Measurements from ENCODE around the gene MIB2.

The MIB2 gene

GRCh38 chr1:1601564-1602303, 13.6 kb upstream of the MIB2 start:
- Histone ChIP-seq H3K4me3 (ENCODE audit: low read length, poor library complexity, severe bottlenecking) (no peak overlapping the region), H3K36me3 (ENCODE audit: insufficient read depth, low read length) (no peaks in the 10 kb centered on the region), H3K9me2 (replicated peaks; ENCODE audit: low read depth, low read length) (no peaks in the 10 kb centered on the region), H3K27me3 (ENCODE audit: insufficient read depth, low read length, poor library complexity, severe bottlenecking) (no peaks in the 10 kb centered on the region), H3K9me3 (ENCODE audit: insufficient read depth, low read depth, low read length) (no peaks in the 10 kb centered on the region), H3K9ac (ENCODE audit: low read depth, low read length, poor library complexity, severe bottlenecking) (no peak overlapping the region), H4K20me1 (ENCODE audit: insufficient read depth, low read length, poor library complexity, severe bottlenecking) (no peaks in the 10 kb centered on the region), H3K79me2 (ENCODE audit: insufficient read depth, low read length) (no peaks in the 10 kb centered on the region), H2AFZ (ENCODE audit: low read length) (no peak overlapping the region), H3K4me1 (ENCODE audit: insufficient read depth, low read length, poor library complexity, severe bottlenecking) (no peaks in the 10 kb centered on the region), H3K4me2 (ENCODE audit: low read depth, low read length, poor library complexity, severe bottlenecking) (no peak overlapping the region), H3F3A (ENCODE audit: low read depth) (no peaks in the 10 kb centered on the region)
- TF ChIP-seq CTCF (conservative IDR thresholded peaks at IDR 0.05; ENCODE audit: low read length) (no peak), EZH2phosphoT487 (IDR thresholded peaks at IDR 0.05; ENCODE audit: borderline replicate concordance) (no peak)

- Histone ChIP-seq H3K9ac (ENCODE audit: low read depth, low read length, poor library complexity, severe bottlenecking) (no peak overlapping the region), H4K20me1 (ENCODE audit: insufficient read depth, low read length, poor library complexity, severe bottlenecking) (no peaks in the 10 kb centered on the region), H2AFZ (ENCODE audit: low read length) (no peak overlapping the region; the same call in 1 of the 2 replicates), H3F3A (ENCODE audit: low read depth) (no peaks in the 10 kb centered on the region), H3K79me2 (ENCODE audit: insufficient read depth, low read length) (no peaks in the 10 kb centered on the region), H3K4me3 (ENCODE audit: low read length, poor library complexity, severe bottlenecking) (no peak overlapping the region), H3K4me1 (ENCODE audit: insufficient read depth, low read length, poor library complexity, severe bottlenecking) (no peaks in the 10 kb centered on the region), H3K27me3 (ENCODE audit: insufficient read depth, low read length, poor library complexity, severe bottlenecking) (no peaks in the 10 kb centered on the region), H3K9me3 (ENCODE audit: insufficient read depth, low read depth, low read length) (no peaks in the 10 kb centered on the region), H3K36me3 (ENCODE audit: insufficient read depth, low read length) (no peaks in the 10 kb centered on the region), H3K4me2 (ENCODE audit: low read depth, low read length, poor library complexity, severe bottlenecking) (no peak overlapping the region), H3K9me2 (replicated peaks; ENCODE audit: low read depth, low read length) (no peaks in the 10 kb centered on the region)
- no peak for TF ChIP-seq EZH2phosphoT487 (IDR thresholded peaks at IDR 0.05; ENCODE audit: borderline replicate concordance)
- no peak for TF ChIP-seq CTCF (conservative IDR thresholded peaks at IDR 0.05; ENCODE audit: low read length)
These were observed 12.9 kb upstream of the MIB2 start for GRCh38 chr1:1602304-1602967.

- Histone ChIP-seq H3K27me3 (ENCODE audit: insufficient read depth, low read length, poor library complexity, severe bottlenecking) (no peaks in the 10 kb centered on the region), H3K9me2 (replicated peaks; ENCODE audit: low read depth, low read length) (no peaks in the 10 kb centered on the region), H3K4me2 (ENCODE audit: low read depth, low read length, poor library complexity, severe bottlenecking) (no peak overlapping the region), H3K9ac (ENCODE audit: low read depth, low read length, poor library complexity, severe bottlenecking) (no peak overlapping the region), H2AFZ (ENCODE audit: low read length) (no peak overlapping the region; the same call in 1 of the 2 replicates), H3F3A (ENCODE audit: low read depth) (no peaks in the 10 kb centered on the region), H3K4me1 (ENCODE audit: insufficient read depth, low read length, poor library complexity, severe bottlenecking) (no peaks in the 10 kb centered on the region), H3K4me3 (ENCODE audit: low read length, poor library complexity, severe bottlenecking) (no peak overlapping the region), H3K9me3 (ENCODE audit: insufficient read depth, low read depth, low read length) (no peaks in the 10 kb centered on the region), H3K79me2 (ENCODE audit: insufficient read depth, low read length) (no peaks in the 10 kb centered on the region), H3K36me3 (ENCODE audit: insufficient read depth, low read length) (no peaks in the 10 kb centered on the region), H4K20me1 (ENCODE audit: insufficient read depth, low read length, poor library complexity, severe bottlenecking) (no peaks in the 10 kb centered on the region)
- no peak for TF ChIP-seq CTCF (conservative IDR thresholded peaks at IDR 0.05; ENCODE audit: low read length)
- TF ChIP-seq EZH2phosphoT487 (IDR thresholded peaks at IDR 0.05; ENCODE audit: borderline replicate concordance): no peak
These were observed 12.3 kb upstream of the MIB2 start for GRCh38 chr1:1602968-1603506.

Data from Loucy (cell line).